Activated CD8-positive, alpha-beta memory T cell treated with anti-CD3 and anti-CD28 coated beads for 24 hours (primary cell): Measurements from ENCODE around the gene RASSF3.
"Not testable (repeated sequence)": the region's sequence is repeated elsewhere in the genome, so short reads cannot be mapped to it uniquely, and the experiment has no call there.

ENCODE experiments used
- DNase-seq: peaks from one replicate; pipeline ENCODE4 v3.0.0-alpha.2; 2020

Gene RASSF3

GRCh38 chr12:64610079-64610659, at the start of gene RASSF3:
Gene RASSF3 (plus strand): TSS chr12:64610495. CDS start chr12:64610633, 138 bp downstream.
- DNase-seq = peak; percentile 88

GRCh38 chr12:64561302-64562136, 48.8 kb upstream of the RASSF3 start:
- no peak for DNase-seq

GRCh38 chr12:64566122-64566521, 44.2 kb upstream of the RASSF3 start:
- no peak for DNase-seq

DNA sequence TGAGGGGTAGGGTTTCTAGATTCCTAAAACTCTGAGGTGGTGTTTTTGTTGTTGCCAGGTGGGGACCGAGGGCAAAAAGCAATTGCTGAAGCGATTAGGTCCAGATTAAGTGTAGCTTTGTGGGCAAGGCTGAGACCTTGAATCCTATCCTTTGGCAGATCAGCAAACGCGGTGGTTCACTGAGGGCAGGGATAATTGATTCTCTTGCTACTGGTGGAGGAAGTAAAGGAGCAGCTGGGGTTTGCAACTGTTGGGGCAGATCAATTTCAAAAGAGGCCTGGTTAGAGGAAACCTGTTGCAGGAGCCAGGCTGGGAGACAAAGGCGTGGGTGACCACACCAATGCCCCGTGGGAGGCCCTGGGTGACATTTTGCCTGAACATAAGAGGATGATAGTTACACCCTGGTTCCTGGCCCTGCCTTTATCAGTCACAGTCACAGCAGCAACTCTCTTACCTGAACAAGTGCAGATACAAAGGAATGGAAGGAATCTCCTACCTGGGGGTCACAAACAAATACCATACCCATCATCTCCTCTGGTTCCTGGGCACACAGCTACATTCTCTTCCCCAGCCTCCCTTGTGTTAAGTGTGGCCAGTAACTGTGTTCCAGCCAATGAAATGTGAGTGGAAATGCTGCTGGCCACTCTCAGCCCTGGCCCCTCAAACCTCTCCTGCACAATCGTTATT, 43.3 kb upstream of the RASSF3 start:
- no peak for DNase-seq

GRCh38 chr12:64567570-64567969, 42.7 kb upstream of the RASSF3 start:
- no peak for DNase-seq

DNA sequence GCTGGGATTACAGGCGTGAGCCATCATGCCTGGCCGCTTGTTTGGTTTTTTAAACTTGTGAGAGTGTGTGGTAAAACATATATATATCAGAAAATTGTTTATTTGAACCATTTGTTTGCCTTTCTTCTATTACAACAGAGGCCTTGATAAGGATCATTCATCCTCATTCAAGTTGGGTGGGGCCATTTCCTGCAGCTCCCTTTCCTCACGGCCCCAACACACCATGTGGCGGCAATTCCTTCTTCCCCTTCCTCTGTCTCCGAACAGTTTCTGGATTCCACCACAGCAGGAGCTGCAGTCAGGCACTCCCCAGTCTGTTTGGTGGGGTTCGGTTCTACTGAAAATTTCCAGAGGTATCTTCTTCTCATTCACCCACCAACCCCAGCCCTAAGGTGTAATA, 42.0 kb upstream of the RASSF3 start:
- DNase-seq = no peak

- DNase-seq = no peak
These were observed 40.2 kb upstream of the RASSF3 start for GRCh38 chr12:64569923-64570691.

GRCh38 chr12:64571411-64571810, 38.9 kb upstream of the RASSF3 start:
- no peak for DNase-seq

GRCh38 chr12:64572241-64572640, 38.1 kb upstream of the RASSF3 start:
- DNase-seq = no peak

DNA sequence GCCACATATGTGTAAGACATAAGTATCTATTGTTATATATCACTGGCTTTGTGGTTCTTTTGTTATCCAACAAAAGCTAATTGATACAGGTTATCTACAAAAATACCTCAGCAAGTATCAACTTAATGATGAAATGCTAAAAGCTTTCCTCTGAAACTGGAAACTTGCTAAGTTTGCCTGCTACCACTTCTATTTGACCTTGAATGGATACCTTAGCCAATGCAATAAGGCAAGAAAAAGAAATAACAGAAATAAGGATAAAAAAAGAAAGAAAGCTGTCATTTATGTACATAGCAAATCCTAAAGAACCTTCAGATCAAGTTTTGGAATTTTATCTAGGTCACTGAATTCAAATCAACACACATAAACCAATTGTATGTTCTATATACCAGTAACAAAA, 35.5 kb upstream of the RASSF3 start:
- DNase-seq = no peak

- no peak for DNase-seq
These were observed 33.2 kb upstream of the RASSF3 start for GRCh38 chr12:64577046-64577445.

- no peak for DNase-seq
These were observed 31.7 kb upstream of the RASSF3 start for GRCh38 chr12:64578566-64578965.

DNA sequence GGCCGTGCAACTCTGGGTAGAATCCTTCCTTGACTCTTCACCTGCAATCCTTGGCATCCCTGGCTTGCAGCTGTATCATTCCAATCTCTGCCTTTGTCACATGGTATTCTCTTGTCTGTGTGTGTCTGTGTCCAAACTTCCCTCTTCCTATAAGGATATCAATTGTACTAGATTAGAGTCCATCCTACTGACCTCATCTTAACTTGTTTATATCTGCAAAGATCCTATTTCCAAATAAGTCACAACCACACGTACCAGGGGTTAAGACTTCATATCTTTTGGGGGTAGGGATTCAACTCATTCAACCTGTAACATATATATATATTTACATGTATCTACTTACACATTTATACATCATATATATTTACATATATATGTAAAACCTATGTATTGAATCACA, 29.6 kb upstream of the RASSF3 start:
- DNase-seq = no peak

- no peak for DNase-seq
These were observed 28.2 kb upstream of the RASSF3 start for GRCh38 chr12:64582114-64582513.

GRCh38 chr12:64582862-64583261, 27.4 kb upstream of the RASSF3 start:
- no peak for DNase-seq

DNA sequence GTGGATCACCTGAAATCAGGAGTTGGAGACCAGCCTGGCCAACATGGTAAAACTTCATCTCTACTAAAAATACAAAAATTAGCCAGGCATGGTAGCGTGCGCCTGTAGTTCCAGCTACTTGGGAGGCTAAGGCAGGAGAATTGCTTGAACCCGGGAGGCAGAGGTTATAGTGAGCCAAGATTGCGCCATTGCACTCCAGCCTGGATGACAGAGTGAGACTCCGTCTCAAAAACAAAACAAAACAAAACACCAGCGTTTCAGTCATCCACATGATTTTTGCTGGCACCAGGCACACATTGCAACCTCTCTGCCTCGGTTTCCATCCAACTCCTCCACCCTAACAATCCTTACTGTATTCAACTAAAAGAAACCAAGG, 26.9 kb upstream of the RASSF3 start:
- not testable (repeated sequence) for DNase-seq

DNA sequence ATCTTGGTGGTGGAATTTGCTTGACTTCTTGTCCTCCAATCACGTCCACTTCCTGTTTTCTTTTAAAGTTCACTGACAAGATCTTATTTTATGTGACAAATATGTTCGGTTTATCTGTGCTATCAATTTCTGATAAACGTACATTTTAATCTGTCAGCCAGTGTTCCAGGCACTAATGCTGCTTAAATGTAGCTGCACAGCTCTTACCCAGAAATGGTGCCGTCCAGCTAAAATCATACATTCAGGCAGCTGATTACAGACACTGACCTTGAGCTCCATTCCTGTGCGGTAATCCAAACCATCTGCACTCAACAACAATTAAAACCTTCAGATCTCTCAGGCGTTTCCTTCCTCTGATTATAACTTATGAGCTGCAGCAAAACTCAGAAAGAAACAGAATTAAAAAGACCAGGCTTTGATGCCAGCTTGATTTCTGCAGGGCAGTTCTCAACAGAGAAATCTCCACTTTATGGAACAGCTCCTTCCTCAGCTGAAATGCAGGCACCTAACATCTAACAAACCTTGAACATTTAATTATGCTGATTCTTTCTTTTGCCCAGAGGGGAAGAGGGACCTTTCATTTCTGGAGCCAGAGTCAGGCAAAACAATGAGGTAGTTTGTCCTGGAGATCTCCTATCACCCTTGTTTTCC, 26.4 kb upstream of the RASSF3 start:
- no peak for DNase-seq

GRCh38 chr12:64585104-64585503, 25.2 kb upstream of the RASSF3 start:
- DNase-seq = no peak

- DNase-seq = no peak
These were observed 22.8 kb upstream of the RASSF3 start for GRCh38 chr12:64587447-64587846.

- DNase-seq = no peak
These were observed 20.1 kb upstream of the RASSF3 start for GRCh38 chr12:64590183-64590582.

GRCh38 chr12:64595863-64596793, 14.2 kb upstream of the RASSF3 start:
- no peak for DNase-seq

DNA sequence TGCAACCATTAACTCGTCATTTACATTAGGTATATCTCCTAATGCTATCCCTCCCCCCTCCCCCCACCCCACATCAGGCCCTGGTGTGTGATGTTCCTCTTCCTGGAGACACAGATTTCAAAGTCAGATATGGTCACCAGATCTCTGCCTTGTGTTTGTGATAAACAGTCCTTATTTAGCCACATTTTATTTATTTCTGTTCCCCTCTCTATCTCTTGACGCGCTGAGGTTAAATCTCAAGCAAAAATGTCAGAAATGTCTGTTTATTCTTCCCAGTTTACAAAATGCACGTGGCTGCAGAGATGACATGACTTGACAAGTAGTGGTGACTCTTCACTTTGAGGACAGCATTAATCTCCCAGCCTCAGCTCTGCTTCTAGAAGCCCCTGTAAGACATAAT, 11.5 kb upstream of the RASSF3 start:
- no peak for DNase-seq
